NCI-H1930 (cell line): ENCODE measurements around the gene FAM25G.

Source experiments
- DNase-seq, 2 experiments: peaks; one replicate each; lab custom pipeline; 2025; lab: John Stamatoyannopoulos, UW

FAM25G gene

DNA sequence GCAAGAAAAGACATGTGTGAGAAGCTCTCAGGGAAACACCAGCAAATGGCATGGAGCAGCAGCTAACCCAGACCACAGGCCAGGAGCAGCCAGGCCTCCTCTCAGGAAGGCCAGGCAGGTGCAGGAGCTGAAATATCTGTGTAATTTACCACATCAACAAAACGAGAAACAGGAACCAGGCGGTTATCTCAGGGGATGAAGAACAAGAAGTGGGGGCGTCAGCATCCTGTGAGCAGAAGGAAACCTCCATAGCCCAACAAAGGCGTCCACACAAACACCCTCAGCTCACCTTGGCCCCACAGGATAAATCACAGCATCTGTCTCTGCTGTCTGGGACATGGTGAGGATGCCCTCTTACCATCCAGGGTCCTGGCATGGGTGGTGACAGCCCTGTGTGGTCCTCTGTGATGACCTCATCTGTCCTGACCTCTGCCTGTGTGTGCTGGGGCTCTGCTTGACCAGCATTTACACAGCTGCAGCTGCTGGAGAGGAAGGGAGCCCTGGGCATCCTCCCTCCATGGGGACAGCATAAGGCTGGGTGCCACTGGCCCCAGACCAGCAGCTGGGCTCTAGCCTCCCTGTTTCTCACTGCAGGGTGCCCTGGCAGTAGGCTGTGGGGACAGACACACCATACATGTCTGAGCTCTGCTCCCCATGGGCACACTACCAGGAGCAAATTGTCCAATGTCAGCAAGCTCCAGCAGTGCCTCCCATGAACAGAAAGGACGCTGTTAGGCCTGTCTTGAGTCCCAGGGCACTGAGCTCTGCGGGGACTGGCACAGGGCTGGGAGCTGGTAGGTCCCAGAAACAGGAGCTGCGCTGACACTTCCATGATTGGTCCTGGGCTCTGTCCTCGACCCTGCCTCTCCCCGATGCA is 42.2 kb downstream of the FAM25G start:
- DNase-seq = no peak

GRCh38 chr10:47447705-47448104 is 43.8 kb downstream of the FAM25G start:
- DNase-seq = no peak

DNA sequence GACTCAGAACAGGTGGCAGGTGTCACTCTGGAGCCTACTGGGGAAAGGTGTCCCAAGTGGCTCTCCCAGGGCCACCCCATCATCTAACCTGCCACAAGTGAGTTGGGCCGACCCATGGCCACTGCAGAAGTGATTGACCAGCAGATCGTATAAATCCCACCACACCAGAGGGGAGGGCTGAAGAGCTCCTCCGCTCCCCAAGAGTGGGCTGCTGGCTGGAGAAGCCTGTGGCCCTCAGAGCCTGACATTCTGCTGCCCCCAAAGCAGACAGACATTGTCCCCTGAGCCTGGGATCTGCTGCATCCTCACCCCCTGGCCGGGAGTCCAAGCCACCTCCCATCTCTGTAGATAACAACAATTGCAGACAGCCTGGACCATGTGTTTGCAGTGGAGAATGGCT is 44.3 kb downstream of the FAM25G start:
- no peak for DNase-seq

- DNase-seq = no peak
Measured at GRCh38 chr10:47445720-47446119, 45.8 kb downstream of the FAM25G start.

DNA sequence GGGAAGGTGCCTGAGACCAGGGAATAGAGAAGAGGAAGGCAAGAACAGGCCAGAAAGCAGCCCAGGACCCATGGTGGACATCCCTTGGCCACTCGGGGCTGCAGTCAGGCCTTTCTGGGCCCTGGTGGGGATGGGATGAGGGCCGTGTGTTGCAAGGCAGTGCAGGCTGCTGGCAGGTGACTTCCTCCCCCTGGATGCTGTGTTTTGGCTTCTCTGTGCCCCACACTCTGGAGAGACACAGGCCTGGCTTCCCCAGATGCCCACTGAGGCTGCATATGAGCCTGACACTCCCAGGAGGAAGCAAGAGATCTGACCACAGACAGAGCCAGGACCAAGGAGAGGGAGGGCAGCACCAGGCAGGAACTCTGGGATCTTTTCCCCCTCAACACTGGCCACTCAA is 47.5 kb downstream of the FAM25G start:
- no peak for DNase-seq

DNA sequence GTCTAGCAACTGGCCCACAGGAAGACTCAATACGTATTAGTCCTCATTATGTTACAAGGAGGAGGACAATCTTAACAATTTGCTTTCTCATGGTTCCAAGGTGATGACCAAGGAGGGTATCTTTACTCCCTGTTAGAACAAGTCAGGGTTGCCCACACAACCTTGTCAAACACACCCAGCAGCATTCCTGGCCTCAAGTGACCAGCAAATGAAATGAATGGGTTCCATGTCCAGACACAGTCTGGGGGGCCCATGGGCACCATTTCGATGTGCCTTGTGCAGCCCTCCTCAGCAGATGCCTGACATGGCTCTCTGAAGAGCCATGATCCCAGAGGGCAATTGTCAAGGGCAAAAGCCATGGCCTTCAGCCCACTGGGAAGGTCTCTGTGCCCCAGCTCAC is 48.4 kb downstream of the FAM25G start:
- DNase-seq = no peak

DNA sequence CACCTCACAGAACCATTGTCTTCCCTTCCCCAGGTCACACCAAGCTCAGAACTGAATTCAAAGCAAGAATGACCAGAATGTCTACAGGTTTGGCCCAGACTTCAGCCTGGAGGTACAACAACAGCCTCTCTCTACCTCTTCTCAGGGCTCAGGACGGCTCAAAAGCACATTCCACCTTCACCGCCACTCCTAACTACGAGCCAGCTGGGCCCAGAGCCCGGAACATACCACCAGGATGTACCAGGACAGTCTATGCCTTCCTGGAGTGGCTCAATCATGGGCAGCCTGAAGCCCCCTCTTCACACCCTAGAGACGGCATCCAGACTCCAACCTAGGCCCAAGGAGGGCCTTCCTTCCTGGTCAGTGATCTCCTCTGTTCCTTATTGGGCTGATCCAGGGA is 49.1 kb downstream of the FAM25G start:
- no peak for DNase-seq

DNA sequence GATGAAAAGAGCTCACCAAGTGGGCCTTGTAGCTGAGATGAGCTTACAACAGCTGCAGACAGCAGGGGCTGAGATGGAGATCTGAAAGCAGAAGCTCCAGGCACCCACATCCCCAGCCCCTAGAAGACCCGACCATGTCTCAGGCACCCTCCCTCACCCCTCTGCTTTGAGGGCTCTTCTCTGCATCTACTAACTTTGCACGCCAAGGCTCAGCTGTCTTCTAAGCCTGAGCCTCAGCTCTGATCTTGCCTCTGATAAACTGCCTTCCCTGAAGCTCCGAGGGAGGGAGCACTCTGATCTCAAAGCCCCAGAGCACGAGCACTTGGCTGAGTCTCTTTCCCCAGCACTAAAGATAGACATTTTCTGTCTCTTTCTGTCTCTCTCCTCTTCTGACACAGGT is 49.6 kb downstream of the FAM25G start:
- no peak for DNase-seq

DNA sequence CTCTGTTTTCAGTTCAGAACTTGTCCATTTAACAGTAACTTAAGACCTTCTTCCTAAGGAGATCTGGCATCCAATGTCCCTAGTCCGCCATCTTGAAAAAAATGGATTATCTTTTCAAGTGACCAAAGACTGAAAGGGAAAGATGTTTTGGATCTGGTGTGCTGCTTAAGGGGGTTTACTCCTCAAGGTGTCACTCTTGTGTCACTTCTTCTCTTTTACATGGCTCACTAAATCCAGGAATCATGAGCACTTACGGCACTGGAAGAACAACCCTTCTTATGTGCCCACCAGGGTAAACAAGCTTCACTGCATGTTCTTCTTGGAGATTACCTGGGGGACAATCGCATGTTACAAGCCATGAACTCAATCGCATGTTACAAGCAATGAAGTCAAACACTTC is 51.3 kb downstream of the FAM25G start:
- DNase-seq = no peak

GRCh38 chr10:47438857-47439474 is 52.5 kb downstream of the FAM25G start:
- no peak for DNase-seq
